ENCODE results near the gene CRTAC1. TPM values are rescaled to one million over a fixed set of nuclear protein-coding genes. Genes with fewer than 3 reads are reported as not detected.

Gene CRTAC1
- polyA plus RNA-seq, 1 of the 3 experiments (the other 2 are of a cell fraction) = 0.05 TPM

- TF ChIP-seq PBX3 (IDR thresholded peaks at IDR 0.05) = no peak
- no peak for TF ChIP-seq TEAD4 (IDR thresholded peaks at IDR 0.05; ENCODE audit: borderline replicate concordance, insufficient read depth)
Measured at GRCh38 chr10:97999066-97999922, 31.1 kb downstream of the CRTAC1 start (continued).

- H3K79me2 ChIP-seq (ENCODE audit: insufficient read depth) = no peaks in the 10 kb centered on the region
- no peak for DNase-seq
- no peaks in the 10 kb centered on the region for H3K9me2 ChIP-seq
- ChIA-PET POLR2A (interaction anchor here (0.6 kb wide), 1 partner anchor 1501 kb away, joined by 3 read pairs; no protein-coding TSS in a partner anchor), CTCF (interaction anchor here (1.0 kb wide), 1 partner anchor 49 kb away, joined by 4 read pairs; no protein-coding TSS in a partner anchor)
- 25% methylated on average over 2 of the region's 2 CpGs for WGBS (ENCODE audit: low lambda C conversion rate)
- no peaks in the 10 kb centered on the region for H4K20me1 ChIP-seq (ENCODE audit: insufficient read depth)
- H3K9ac ChIP-seq = no peak overlapping the region
- no peak for TF ChIP-seq NFIC (IDR thresholded peaks at IDR 0.05; ENCODE audit: borderline replicate concordance)
- no peak for TF ChIP-seq SIN3A (IDR thresholded peaks at IDR 0.05; ENCODE audit: borderline replicate concordance, low read depth, low read length)
- TF ChIP-seq, protein P1, sequence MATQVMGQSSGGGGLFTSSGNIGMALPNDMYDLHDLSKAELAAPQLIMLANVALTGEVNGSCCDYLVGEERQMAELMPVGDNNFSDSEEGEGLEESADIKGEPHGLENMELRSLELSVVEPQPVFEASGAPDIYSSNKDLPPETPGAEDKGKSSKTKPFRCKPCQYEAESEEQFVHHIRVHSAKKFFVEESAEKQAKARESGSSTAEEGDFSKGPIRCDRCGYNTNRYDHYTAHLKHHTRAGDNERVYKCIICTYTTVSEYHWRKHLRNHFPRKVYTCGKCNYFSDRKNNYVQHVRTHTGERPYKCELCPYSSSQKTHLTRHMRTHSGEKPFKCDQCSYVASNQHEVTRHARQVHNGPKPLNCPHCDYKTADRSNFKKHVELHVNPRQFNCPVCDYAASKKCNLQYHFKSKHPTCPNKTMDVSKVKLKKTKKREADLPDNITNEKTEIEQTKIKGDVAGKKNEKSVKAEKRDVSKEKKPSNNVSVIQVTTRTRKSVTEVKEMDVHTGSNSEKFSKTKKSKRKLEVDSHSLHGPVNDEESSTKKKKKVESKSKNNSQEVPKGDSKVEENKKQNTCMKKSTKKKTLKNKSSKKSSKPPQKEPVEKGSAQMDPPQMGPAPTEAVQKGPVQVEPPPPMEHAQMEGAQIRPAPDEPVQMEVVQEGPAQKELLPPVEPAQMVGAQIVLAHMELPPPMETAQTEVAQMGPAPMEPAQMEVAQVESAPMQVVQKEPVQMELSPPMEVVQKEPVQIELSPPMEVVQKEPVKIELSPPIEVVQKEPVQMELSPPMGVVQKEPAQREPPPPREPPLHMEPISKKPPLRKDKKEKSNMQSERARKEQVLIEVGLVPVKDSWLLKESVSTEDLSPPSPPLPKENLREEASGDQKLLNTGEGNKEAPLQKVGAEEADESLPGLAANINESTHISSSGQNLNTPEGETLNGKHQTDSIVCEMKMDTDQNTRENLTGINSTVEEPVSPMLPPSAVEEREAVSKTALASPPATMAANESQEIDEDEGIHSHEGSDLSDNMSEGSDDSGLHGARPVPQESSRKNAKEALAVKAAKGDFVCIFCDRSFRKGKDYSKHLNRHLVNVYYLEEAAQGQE (IDR thresholded peaks at IDR 0.05; ENCODE audit: low read depth, low read length) = peak; percentile 96
- no peak for TF ChIP-seq TAF1 (IDR thresholded peaks at IDR 0.05; ENCODE audit: borderline replicate concordance, low read depth, low read length)
- H2AFZ ChIP-seq (ENCODE audit: low read depth) = no peak overlapping the region
- no peaks in the 10 kb centered on the region for H3K36me3 ChIP-seq (replicated peaks in 1 of 2; ENCODE audit: control insufficient read depth in 1 of 2, insufficient read depth in 2 of 2, low read length in 1 of 2)
- no peak overlapping the region for H3K4me2 ChIP-seq
- H3K9me3 ChIP-seq = no peaks in the 10 kb centered on the region
- no peaks in the 10 kb centered on the region for H3K4me1 ChIP-seq (ENCODE audit: control insufficient read depth in 1 of 2, insufficient read depth in 2 of 2, low read depth in 1 of 2, low read length in 1 of 2)
- no peak overlapping the region for H3K27ac ChIP-seq (ENCODE audit: low read depth in 2 of 2, low read length in 1 of 2)
- no peaks in the 10 kb centered on the region for H3K27me3 ChIP-seq (ENCODE audit: insufficient read depth)
- no peak overlapping the region for H3K4me3 ChIP-seq (ENCODE audit: low read depth in 2 of 2, low read length in 1 of 2)
- H3F3A ChIP-seq (replicated peaks; ENCODE audit: insufficient read depth) = no peaks in the 10 kb centered on the region
Measured at GRCh38 chr10:97991871-97992270, 38.5 kb downstream of the CRTAC1 start.

- H3K9me2 ChIP-seq = no peaks in the 10 kb centered on the region
- H3K27me3 ChIP-seq (ENCODE audit: insufficient read depth) = no peaks in the 10 kb centered on the region
- no peak for DNase-seq
- H3K9me3 ChIP-seq = no peaks in the 10 kb centered on the region
- H3F3A ChIP-seq (replicated peaks; ENCODE audit: insufficient read depth) = no peaks in the 10 kb centered on the region
- no peaks in the 10 kb centered on the region for H3K4me1 ChIP-seq (ENCODE audit: control insufficient read depth in 1 of 2, insufficient read depth in 2 of 2, low read depth in 1 of 2, low read length in 1 of 2)
- H3K79me2 ChIP-seq (ENCODE audit: insufficient read depth) = no peaks in the 10 kb centered on the region
- CTCF ChIA-PET = no interaction called here
- H3K4me3 ChIP-seq (ENCODE audit: low read depth in 2 of 2, low read length in 1 of 2) = no peak overlapping the region
- H3K4me2 ChIP-seq = no peak overlapping the region
- H2AFZ ChIP-seq (ENCODE audit: low read depth) = no peak overlapping the region
- POLR2A ChIA-PET = no interaction called here
- no peak overlapping the region for H3K27ac ChIP-seq (ENCODE audit: low read depth in 2 of 2, low read length in 1 of 2)
- H4K20me1 ChIP-seq (ENCODE audit: insufficient read depth) = no peaks in the 10 kb centered on the region
- no peak overlapping the region for H3K9ac ChIP-seq
- no peaks in the 10 kb centered on the region for H3K36me3 ChIP-seq (replicated peaks in 1 of 2; ENCODE audit: control insufficient read depth in 1 of 2, insufficient read depth in 2 of 2, low read length in 1 of 2)
- TF ChIP-seq USF2 (IDR thresholded peaks at IDR 0.05; ENCODE audit: borderline replicate concordance, low read depth, low read length) = no peak
- TF ChIP-seq MAX (IDR thresholded peaks at IDR 0.05; ENCODE audit: low read depth) = no peak
- no peak for TF ChIP-seq SMC3 (IDR thresholded peaks at IDR 0.05; ENCODE audit: low read depth, low read length)
- no peak for TF ChIP-seq SIN3A (IDR thresholded peaks at IDR 0.05; ENCODE audit: borderline replicate concordance, low read depth, low read length)
Measured at GRCh38 chr10:97981816-97982215, 48.6 kb downstream of the CRTAC1 start.
